CD14-positive monocyte (primary cell): ENCODE data around the gene ZNF670. TPM values are rescaled to one million over a fixed set of nuclear protein-coding genes. Genes with fewer than 3 reads are reported as not detected.

Experiments used
- polyA plus RNA-seq, 3 donors: library from polyadenylated mRNA; depleted of rRNA in 1 of 3; unstranded in 2 of 3; stranded (reverse) in 1 of 3; fragments of 300-500 nt in 2 of 3; fragments of >200 nt in 1 of 3; fragmentation: Illumina TruSeq in 2 of 3; gene quantifications; 1 replicate in 2 of 3; 2 replicates in 1 of 3; pipeline ENCODE4 v1.2.3, GENCODE V29; 2012 to 2021

ZNF670 gene
- polyA plus RNA-seq, 3 donors = 0.43 to 1.3 (median 0.44) TPM

Other genes with a start within 250 kb of the ZNF670 start
- 1 to 10 TPM; 2.4 to 8.8 (median 5.4) TPM for gene AHCTF1, start 146.9 kb downstream of the ZNF670 start, polyA plus RNA-seq
- under 1 TPM in 1 of 3 donors, not detected in 2; 0.18 TPM for gene ZNF695, start 70.8 kb downstream of the ZNF670 start, polyA plus RNA-seq
- 1 to 10 TPM; 5.1 to 8.9 (median 8.9) TPM for gene ZNF669, start 25.5 kb upstream of the ZNF670 start, polyA plus RNA-seq
- 1 to 10 TPM; 2.6 to 5.5 (median 5.2) TPM for gene ZNF124, start 93.2 kb upstream of the ZNF670 start, polyA plus RNA-seq
- gene VN1R5, start 177.3 kb upstream of the ZNF670 start, polyA plus RNA-seq = not detected